ENCODE measurements around the gene OPHN1.

DNA sequence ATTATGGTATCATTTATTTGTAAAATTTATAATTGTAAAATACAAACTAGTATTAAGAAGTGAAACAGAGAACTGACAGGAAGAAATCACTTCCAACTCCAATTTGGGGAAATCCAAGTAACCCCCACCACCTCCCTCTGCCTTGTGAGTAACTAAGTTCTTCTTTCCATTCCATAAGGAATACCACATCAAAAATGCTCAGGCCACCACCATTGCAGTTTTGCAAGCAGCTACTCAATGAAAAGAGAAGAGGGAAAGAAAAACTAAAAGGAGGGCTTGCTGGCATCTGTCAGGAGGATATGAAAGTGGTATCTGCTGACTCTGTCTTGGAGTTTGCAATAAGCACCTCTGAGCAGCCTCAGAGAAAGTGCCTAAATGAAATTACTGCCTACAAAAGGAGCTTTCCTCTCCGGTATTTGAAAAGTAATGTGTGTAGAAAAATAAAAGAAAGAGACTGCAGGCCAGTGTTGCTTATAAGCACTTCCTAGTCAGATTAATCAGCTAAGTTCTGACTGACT lies 228.7 kb downstream of the OPHN1 start:
- TF ChIP-seq, protein P1, sequence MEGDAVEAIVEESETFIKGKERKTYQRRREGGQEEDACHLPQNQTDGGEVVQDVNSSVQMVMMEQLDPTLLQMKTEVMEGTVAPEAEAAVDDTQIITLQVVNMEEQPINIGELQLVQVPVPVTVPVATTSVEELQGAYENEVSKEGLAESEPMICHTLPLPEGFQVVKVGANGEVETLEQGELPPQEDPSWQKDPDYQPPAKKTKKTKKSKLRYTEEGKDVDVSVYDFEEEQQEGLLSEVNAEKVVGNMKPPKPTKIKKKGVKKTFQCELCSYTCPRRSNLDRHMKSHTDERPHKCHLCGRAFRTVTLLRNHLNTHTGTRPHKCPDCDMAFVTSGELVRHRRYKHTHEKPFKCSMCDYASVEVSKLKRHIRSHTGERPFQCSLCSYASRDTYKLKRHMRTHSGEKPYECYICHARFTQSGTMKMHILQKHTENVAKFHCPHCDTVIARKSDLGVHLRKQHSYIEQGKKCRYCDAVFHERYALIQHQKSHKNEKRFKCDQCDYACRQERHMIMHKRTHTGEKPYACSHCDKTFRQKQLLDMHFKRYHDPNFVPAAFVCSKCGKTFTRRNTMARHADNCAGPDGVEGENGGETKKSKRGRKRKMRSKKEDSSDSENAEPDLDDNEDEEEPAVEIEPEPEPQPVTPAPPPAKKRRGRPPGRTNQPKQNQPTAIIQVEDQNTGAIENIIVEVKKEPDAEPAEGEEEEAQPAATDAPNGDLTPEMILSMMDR (IDR thresholded peaks at IDR 0.05): no peak
- TF ChIP-seq POLR2A (IDR thresholded peaks at IDR 0.05; ENCODE audit: low read depth) (no peak), POLR2AphosphoS5 (IDR thresholded peaks at IDR 0.05) (no peak)
